ENCODE data around the gene COL9A1. TPM values are rescaled to one million over a fixed set of nuclear protein-coding genes. Genes with fewer than 3 reads are reported as not detected.

Gene COL9A1
- total and polyA plus RNA-seq, 2 of the 4 experiments (the other 2 are of a cell fraction), result not detected

GRCh38 chr6:70221715-70222438 lies 81.0 kb downstream of the COL9A1 start:
- 100% methylated on average over 1 of the region's 6 CpGs; no CpG with 5 or more reads in 1 of the 2 experiments for WGBS, 2 experiments (ENCODE audit: extremely low coverage in 2 of 2, insufficient read length in 1 of 2)
- Histone ChIP-seq H3K36me3 (ENCODE audit: control insufficient read depth, insufficient read depth, low read length) (no peaks in the 10 kb centered on the region), H2BK15ac (ENCODE audit: low read depth, low read length) (no peak overlapping the region), H4K20me1 (ENCODE audit: insufficient read depth, low read length) (no peaks in the 10 kb centered on the region), H4K5ac (ENCODE audit: low read depth, low read length) (no peak overlapping the region), H3K27me3 (ENCODE audit: control insufficient read depth, insufficient read depth, low read length) (peaks cover 6% of the 10 kb centered on the region), H3K4ac (ENCODE audit: low read depth, low read length) (no peak overlapping the region), H3K27ac (ENCODE audit: insufficient read depth, low read length) (no peak overlapping the region), H2BK20ac (ENCODE audit: low read depth, low read length) (no peak overlapping the region), H3K9ac (ENCODE audit: low read depth, low read length) (no peak overlapping the region), H3K4me1 (ENCODE audit: control insufficient read depth, insufficient read depth, low read length) (no peaks in the 10 kb centered on the region), H3K56ac (ENCODE audit: extremely low read depth, insufficient read depth, low read length) (no peak overlapping the region), H3K4me2 (ENCODE audit: low read depth, low read length) (no peak overlapping the region), H4K8ac (ENCODE audit: low read depth in 2 of 2, low read length in 2 of 2) (no peak overlapping the region), H3K18ac (ENCODE audit: low read depth, low read length) (no peak overlapping the region), H2AK5ac (ENCODE audit: low read depth, low read length) (no peak overlapping the region), H3K9me1 (ENCODE audit: insufficient read depth, low read length) (no peaks in the 10 kb centered on the region), H3K79me1 (ENCODE audit: low read depth in 1 of 2, low read length in 2 of 2) (no peaks in the 10 kb centered on the region), H2BK120ac (ENCODE audit: low read depth, low read length) (no peak overlapping the region), H2AFZ (replicated peaks; ENCODE audit: low read length, poor library complexity) (no peak overlapping the region), H2AK9ac (replicated peaks; ENCODE audit: low read depth, low read length, poor library complexity) (no peak overlapping the region), H3K23ac (ENCODE audit: low read depth, low read length) (no peak overlapping the region), H3K9me3 (ENCODE audit: control insufficient read depth, insufficient read depth, low read length) (no peaks in the 10 kb centered on the region), H3K4me3 (ENCODE audit: insufficient read depth, low read depth, low read length) (no peak overlapping the region), H2BK5ac (ENCODE audit: low read depth, low read length, poor library complexity, severe bottlenecking) (no peak overlapping the region), H3K14ac (replicated peaks; ENCODE audit: low read depth, low read length) (no peak overlapping the region), H4K91ac (ENCODE audit: insufficient read depth, low read depth, low read length) (no peak overlapping the region)
- DNase-seq (no peak), ATAC-seq (ENCODE audit: low read depth) (no peak)
- ChIA-PET POLR2A (ENCODE audit: unreplicated experiment) (no interaction called here), CTCF (interaction anchor here (0.6 to 3.4 kb wide), 10 partner anchors 8 to 1514 kb away, joined by 3 to 34 read pairs (median 8); no protein-coding TSS in a partner anchor)
- in situ Hi-C loops (cut with MboI; ENCODE audit: low sequenced_read_pairs), result loop anchor here (5.0 to 25.0 kb wide), 2 partner anchors 145 to 465 kb away; no protein-coding TSS in a partner anchor
- no TSS peak for BruUV-seq (replicated peaks)
- dilution Hi-C loops (cut with HindIII; ENCODE audit: low sequenced_read_pairs, unreplicated experiment), result no loop called here
- intact Hi-C loops (cut with micrococcal nuclease), result loop anchor here (1.0 to 5.0 kb wide), 7 partner anchors 67 to 790 kb away; partner anchors contain the start of gene B3GAT2
- TF ChIP-seq MAFK (IDR thresholded peaks at IDR 0.05; ENCODE audit: low read depth, low read length), result no peak
- no peak for TF ChIP-seq POLR2A (IDR thresholded peaks at IDR 0.05; ENCODE audit: low read depth, low read length)
- no peak for TF ChIP-seq FOS (IDR thresholded peaks at IDR 0.05; ENCODE audit: low read depth, low read length)
- no peak for TF ChIP-seq MAZ (IDR thresholded peaks at IDR 0.05; ENCODE audit: borderline replicate concordance, low read depth, low read length)
- no peak for TF ChIP-seq CTCF (conservative IDR thresholded peaks at IDR 0.05; ENCODE audit: low read depth, low read length)
- no peak for TF ChIP-seq CHD1 (IDR thresholded peaks at IDR 0.05; ENCODE audit: low read depth, low read length)
- TF ChIP-seq CEBPB (IDR thresholded peaks at IDR 0.05; ENCODE audit: low read depth, low read length), result no peak
- TF ChIP-seq BHLHE40 (IDR thresholded peaks at IDR 0.05; ENCODE audit: low read depth, low read length), result no peak
- TF ChIP-seq RAD21 (IDR thresholded peaks at IDR 0.05; ENCODE audit: low read length), result no peak
- TF ChIP-seq MXI1 (IDR thresholded peaks at IDR 0.05; ENCODE audit: borderline replicate concordance, low read depth, low read length), result no peak
- TF ChIP-seq, protein P1, sequence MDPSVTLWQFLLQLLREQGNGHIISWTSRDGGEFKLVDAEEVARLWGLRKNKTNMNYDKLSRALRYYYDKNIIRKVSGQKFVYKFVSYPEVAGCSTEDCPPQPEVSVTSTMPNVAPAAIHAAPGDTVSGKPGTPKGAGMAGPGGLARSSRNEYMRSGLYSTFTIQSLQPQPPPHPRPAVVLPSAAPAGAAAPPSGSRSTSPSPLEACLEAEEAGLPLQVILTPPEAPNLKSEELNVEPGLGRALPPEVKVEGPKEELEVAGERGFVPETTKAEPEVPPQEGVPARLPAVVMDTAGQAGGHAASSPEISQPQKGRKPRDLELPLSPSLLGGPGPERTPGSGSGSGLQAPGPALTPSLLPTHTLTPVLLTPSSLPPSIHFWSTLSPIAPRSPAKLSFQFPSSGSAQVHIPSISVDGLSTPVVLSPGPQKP (IDR thresholded peaks at IDR 0.05; ENCODE audit: borderline replicate concordance, low read depth, low read length), result no peak
- no peak for TF ChIP-seq USF2 (IDR thresholded peaks at IDR 0.05; ENCODE audit: low read depth, low read length)
- TF ChIP-seq RCOR1 (IDR thresholded peaks at IDR 0.05; ENCODE audit: insufficient replicate concordance, low read length), result no peak
- TF ChIP-seq SMC3 (IDR thresholded peaks at IDR 0.05; ENCODE audit: low read depth, low read length), result no peak
- no peak for TF ChIP-seq NFE2L2 (IDR thresholded peaks at IDR 0.05; ENCODE audit: low read depth, low read length)
